ENCODE measurements around the gene UFC1. TPM values are rescaled to one million over a fixed set of nuclear protein-coding genes. Genes with fewer than 3 reads are reported as not detected.

UFC1 gene
- polyA plus RNA-seq, 4 donors: 137 to 193 (median 167) TPM

DNA sequence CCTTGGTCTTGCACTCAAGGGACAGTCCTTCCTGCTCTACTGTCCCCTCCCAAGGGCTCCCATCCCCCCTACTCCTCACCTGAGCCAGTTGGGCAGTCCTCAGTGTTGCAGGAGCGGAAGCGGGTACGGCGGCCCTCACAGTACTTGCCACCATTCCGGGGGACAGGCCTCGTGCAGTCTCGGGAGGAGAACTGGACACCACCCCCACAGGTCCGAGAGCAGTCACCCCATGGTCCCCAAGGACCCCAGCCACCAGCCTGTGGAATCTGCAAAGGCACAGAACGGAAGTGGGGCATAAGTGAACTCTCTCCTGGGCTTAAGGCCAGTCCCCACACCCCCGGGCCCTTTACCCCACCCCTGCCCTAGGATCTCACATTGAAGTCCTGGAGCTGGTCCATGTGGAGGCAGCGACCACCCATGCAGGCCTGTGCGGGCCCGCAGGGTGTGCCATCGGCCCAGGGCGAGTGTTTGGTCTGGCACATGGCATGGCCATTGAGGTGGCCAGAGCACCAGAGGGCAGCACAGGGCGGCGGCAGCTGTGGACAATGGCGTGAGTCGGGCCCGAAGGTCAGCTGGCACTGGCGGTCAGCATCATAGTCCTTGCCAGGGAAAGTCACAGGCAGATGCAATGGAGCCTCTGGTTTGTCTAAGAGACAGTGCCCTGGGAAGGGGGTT lies 39.9 kb downstream of the UFC1 start:
- H3K9me3 ChIP-seq (ENCODE audit: control insufficient read depth in 2 of 2, insufficient read depth in 1 of 2, low read depth in 1 of 2, low read length in 1 of 2): no peaks in the 10 kb centered on the region
- H3K4me1 ChIP-seq (ENCODE audit: control insufficient read depth in 3 of 3, insufficient read depth in 2 of 3, low read depth in 1 of 3, low read length in 2 of 3): peaks cover 0 to 6% (median 3%) of the 10 kb centered on the region in 3 donors
- no peak overlapping the region for H3K4me3 ChIP-seq (ENCODE audit: low read depth in 1 of 3, low read length in 3 of 3)
- peaks cover 0 to 4% (median 0%) of the 10 kb centered on the region in 3 donors for H3K27me3 ChIP-seq (ENCODE audit: control insufficient read depth in 3 of 3, insufficient read depth in 3 of 3, low read length in 3 of 3)
- H3K36me3 ChIP-seq (ENCODE audit: control insufficient read depth in 3 of 3, insufficient read depth in 2 of 3, low read depth in 1 of 3, low read length in 3 of 3): peaks cover 0 to 13% (median 0%) of the 10 kb centered on the region in 3 donors
- 79 to 92% (median 81%) methylated on average over 19 to 21 of the region's 21 CpGs for WGBS, 3 donors
- DNase-seq: no peak
- H3K27ac ChIP-seq (ENCODE audit: low read depth in 1 of 3, low read length in 2 of 3): no peak overlapping the region
- FAIRE-seq: no peak

DNA sequence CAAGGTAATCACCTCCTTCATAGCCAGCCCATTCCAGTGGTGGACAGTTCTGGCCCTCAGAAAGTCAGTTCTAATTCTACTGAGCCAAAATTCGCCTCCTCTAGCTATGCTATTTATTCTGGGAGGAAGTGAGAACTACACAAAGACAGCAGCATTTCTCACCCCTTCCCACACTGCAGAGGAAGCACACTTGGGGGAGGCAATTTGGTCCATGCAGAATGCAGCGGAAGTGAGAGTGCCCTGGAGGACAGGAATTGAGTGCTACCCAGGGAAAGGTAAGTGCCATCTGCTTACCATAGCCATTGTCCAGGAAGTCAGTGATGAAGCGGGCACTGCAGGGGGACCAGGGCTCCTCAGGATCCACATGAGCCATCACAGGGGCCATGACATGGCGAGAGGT lies 41.4 kb downstream of the UFC1 start:
- no peaks in the 10 kb centered on the region for H3K9me3 ChIP-seq (ENCODE audit: control insufficient read depth in 2 of 2, insufficient read depth in 1 of 2, low read depth in 1 of 2, low read length in 1 of 2)
- peak overlapping the region in 1 of 3 donors; percentile 29 for H3K27ac ChIP-seq (ENCODE audit: low read depth in 1 of 3, low read length in 2 of 3)
- DNase-seq: no peak
- H3K36me3 ChIP-seq (ENCODE audit: control insufficient read depth in 3 of 3, insufficient read depth in 2 of 3, low read depth in 1 of 3, low read length in 3 of 3): peaks cover 0 to 13% (median 0%) of the 10 kb centered on the region in 3 donors
- no peak overlapping the region for H3K4me3 ChIP-seq (ENCODE audit: low read depth in 1 of 3, low read length in 3 of 3)
- no peak for FAIRE-seq
- peaks cover 0 to 16% (median 3%) of the 10 kb centered on the region in 3 donors for H3K4me1 ChIP-seq (ENCODE audit: control insufficient read depth in 3 of 3, insufficient read depth in 2 of 3, low read depth in 1 of 3, low read length in 2 of 3)
- 79 to 81% (median 80%) methylated on average over 4 of the region's 4 CpGs for WGBS, 3 donors
- peaks cover 0 to 4% (median 0%) of the 10 kb centered on the region in 3 donors for H3K27me3 ChIP-seq (ENCODE audit: control insufficient read depth in 3 of 3, insufficient read depth in 3 of 3, low read length in 3 of 3)

DNA sequence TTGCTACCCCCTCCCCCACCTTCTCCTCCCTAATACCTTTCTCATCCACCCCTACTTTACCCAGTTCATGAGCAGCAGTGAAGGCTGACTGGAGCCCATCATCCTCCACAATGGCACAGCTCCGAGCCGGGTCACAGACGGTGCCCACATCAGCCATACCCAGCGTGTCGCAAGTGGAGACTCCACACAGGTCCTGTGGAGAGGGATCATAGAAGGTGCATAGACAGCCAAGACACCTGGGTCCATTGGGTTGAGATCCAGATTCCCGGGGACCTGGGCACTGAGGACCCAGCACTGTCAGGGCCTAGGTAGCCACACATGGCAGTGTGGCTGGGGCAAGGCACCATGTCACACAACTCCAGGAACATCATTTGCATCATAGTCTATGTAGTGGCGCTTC lies 42.3 kb downstream of the UFC1 start:
- H3K27me3 ChIP-seq (ENCODE audit: control insufficient read depth in 3 of 3, insufficient read depth in 3 of 3, low read length in 3 of 3): peaks cover 0 to 3% (median 0%) of the 10 kb centered on the region in 3 donors
- H3K4me3 ChIP-seq (ENCODE audit: low read depth in 1 of 3, low read length in 3 of 3): no peak overlapping the region
- H3K36me3 ChIP-seq (ENCODE audit: control insufficient read depth in 3 of 3, insufficient read depth in 2 of 3, low read depth in 1 of 3, low read length in 3 of 3): peaks cover 0 to 10% (median 0%) of the 10 kb centered on the region in 3 donors
- WGBS, 3 donors: 93 to 97% (median 95%) methylated on average over 7 of the region's 7 CpGs
- DNase-seq (no peak), FAIRE-seq (no peak)
- no peaks in the 10 kb centered on the region for H3K9me3 ChIP-seq (ENCODE audit: control insufficient read depth in 2 of 2, insufficient read depth in 1 of 2, low read depth in 1 of 2, low read length in 1 of 2)
- H3K4me1 ChIP-seq (ENCODE audit: control insufficient read depth in 3 of 3, insufficient read depth in 2 of 3, low read depth in 1 of 3, low read length in 2 of 3): peaks cover 0 to 25% (median 3%) of the 10 kb centered on the region in 3 donors
- peak overlapping the region in 2 of 3 donors; percentile 66 to 98 for H3K27ac ChIP-seq (ENCODE audit: low read depth in 1 of 3, low read length in 2 of 3)

DNA sequence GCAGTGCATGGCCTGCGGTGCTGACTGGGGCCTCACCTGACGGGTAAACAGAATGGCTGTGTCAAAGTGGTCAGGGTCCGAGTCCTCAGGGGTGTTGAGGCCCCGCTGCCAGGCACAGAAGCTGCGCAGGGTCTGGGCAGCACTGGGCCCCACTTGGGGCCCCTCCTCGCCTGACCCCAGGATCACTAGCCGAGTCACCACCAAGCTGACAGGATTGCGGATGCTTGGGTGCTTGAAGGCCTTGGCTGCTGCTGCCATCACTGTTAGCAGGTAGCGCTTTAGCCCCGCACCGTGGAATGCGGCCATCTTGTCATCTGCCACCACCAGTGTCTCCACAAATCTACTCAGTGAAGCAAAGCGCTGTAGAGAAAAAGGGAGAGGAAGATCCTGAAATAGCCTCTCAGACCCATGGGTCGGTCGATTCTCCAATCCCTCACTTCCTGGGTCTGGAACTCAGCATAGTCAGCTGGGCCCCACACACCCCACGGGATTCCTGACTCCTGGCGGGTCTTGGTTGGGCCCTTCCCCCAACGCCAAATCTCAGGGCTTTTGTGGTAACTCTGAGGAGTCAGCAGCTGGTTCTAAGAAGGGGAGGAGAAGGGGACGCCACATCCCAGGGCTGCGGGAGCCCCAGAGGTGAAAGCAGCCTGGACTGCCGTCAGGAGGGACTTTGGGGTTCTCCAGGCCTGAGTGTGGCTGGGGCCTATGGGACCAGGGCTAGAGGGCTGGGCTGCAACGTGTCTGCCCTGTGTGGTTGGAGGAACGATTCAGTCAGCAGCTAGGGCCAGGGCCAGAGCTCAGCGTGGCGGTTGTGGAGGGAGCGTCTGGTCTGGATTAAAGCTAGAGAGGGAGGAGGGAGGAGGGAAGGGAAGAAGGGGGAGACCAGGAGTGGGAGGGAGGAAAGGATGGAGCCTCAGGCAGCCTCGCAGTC lies 43.0 kb downstream of the UFC1 start:
- peak in 1 of 2 donors; percentile 28 for DNase-seq
- Histone ChIP-seq H3K4me3 (ENCODE audit: low read depth in 1 of 3, low read length in 3 of 3) (peak overlapping the region in 1 of 3 donors; percentile 28), H3K36me3 (ENCODE audit: control insufficient read depth in 3 of 3, insufficient read depth in 2 of 3, low read depth in 1 of 3, low read length in 3 of 3) (peaks cover 0 to 5% (median 0%) of the 10 kb centered on the region in 3 donors), H3K9me3 (ENCODE audit: control insufficient read depth in 2 of 2, insufficient read depth in 1 of 2, low read depth in 1 of 2, low read length in 1 of 2) (no peaks in the 10 kb centered on the region), H3K27ac (ENCODE audit: low read depth in 1 of 3, low read length in 2 of 3) (peak overlapping the region in 2 of 3 donors; percentile 66 to 98), H3K4me1 (ENCODE audit: control insufficient read depth in 3 of 3, insufficient read depth in 2 of 3, low read depth in 1 of 3, low read length in 2 of 3) (peaks cover 0 to 32% (median 7%) of the 10 kb centered on the region in 3 donors), H3K27me3 (ENCODE audit: control insufficient read depth in 3 of 3, insufficient read depth in 3 of 3, low read length in 3 of 3) (no peaks in the 10 kb centered on the region)
- no peak for FAIRE-seq
- 70 to 90% (median 86%) methylated on average over 27 of the region's 27 CpGs for WGBS, 3 donors

DNA sequence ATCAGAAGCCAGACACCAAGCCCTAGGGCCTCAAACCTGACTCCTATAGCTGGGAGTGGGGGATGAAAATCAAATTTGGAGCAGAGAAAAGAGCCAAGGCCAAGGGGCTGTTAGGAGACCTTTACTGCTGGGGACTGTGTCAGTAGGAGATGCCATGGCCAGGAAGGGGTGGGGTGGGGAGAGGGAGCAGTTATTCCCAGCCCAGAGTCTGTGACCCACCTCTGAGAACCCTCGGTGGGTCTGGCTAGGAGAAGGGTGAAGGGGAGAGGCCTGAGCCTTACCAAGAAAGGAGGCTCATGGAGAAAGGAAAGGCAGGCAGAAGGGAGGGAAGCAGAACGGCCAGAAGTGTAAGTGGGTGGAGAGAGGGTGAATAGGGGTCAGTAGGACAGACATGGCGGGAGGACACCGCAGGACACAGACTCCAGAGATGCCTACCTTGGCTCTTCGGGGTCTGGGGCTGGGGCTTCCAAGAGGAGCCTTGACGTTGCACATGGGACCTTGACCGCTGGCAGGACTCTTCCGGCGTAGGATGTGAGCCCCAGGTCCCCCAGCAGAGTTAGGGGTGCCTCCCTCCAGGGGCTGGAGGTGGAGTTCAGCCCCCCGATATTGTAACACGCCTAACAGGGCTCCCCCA lies 43.9 kb downstream of the UFC1 start:
- H3K9me3 ChIP-seq (ENCODE audit: control insufficient read depth in 2 of 2, insufficient read depth in 1 of 2, low read depth in 1 of 2, low read length in 1 of 2): no peaks in the 10 kb centered on the region
- peaks cover 0 to 2% (median 0%) of the 10 kb centered on the region in 3 donors for H3K36me3 ChIP-seq (ENCODE audit: control insufficient read depth in 3 of 3, insufficient read depth in 2 of 3, low read depth in 1 of 3, low read length in 3 of 3)
- peak overlapping the region in 2 of 3 donors; percentile 66 to 98 for H3K27ac ChIP-seq (ENCODE audit: low read depth in 1 of 3, low read length in 2 of 3)
- DNase-seq (no peak), FAIRE-seq (no peak)
- WGBS, 3 donors: 57 to 84% (median 70%) methylated on average over 11 of the region's 11 CpGs
- peaks cover 0 to 34% (median 7%) of the 10 kb centered on the region in 3 donors for H3K4me1 ChIP-seq (ENCODE audit: control insufficient read depth in 3 of 3, insufficient read depth in 2 of 3, low read depth in 1 of 3, low read length in 2 of 3)
- H3K4me3 ChIP-seq (ENCODE audit: low read depth in 1 of 3, low read length in 3 of 3): peak overlapping the region in 2 of 3 donors; percentile 7 to 28
- no peaks in the 10 kb centered on the region for H3K27me3 ChIP-seq (ENCODE audit: control insufficient read depth in 3 of 3, insufficient read depth in 3 of 3, low read length in 3 of 3)

DNA sequence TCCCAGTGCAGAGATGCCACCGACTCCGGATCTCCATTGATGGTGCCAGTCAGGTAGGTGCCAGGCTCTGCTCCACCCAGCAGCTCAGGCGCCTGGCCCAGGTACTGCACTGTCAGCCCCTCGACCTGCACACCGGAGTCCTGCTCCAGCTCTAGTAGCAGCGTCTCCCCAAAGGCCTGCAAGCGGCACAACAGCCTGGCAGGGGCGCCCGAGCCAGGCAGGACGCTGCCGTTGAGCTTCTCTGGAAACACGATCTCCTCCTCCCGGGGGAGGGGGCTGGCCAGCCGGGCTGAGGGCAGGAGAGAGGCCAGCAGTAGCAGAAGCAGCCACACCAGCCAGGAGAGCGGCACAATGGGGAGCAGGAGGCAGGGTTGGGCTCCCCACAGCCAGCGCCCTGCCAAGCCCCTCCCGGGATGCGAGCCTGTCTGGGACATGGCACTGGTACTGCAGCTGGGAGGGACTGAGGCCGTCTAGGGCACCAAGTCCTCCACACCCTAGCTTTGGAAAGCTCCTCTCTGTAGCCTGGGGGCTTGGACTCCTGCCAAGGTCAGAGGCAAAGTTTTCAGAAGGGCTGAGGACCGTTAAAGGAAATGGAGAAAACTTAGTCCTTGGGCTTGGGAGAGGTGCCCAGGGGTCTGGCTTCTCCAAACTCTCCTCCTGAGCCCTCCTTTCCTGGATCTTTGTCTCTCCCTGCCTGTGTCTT lies 44.6 kb downstream of the UFC1 start:
- H3K4me1 ChIP-seq (ENCODE audit: control insufficient read depth in 3 of 3, insufficient read depth in 2 of 3, low read depth in 1 of 3, low read length in 2 of 3): peaks cover 0 to 37% (median 10%) of the 10 kb centered on the region in 3 donors
- H3K36me3 ChIP-seq (ENCODE audit: control insufficient read depth in 3 of 3, insufficient read depth in 2 of 3, low read depth in 1 of 3, low read length in 3 of 3): peaks cover 0 to 4% (median 0%) of the 10 kb centered on the region in 3 donors
- no peak for FAIRE-seq
- H3K4me3 ChIP-seq (ENCODE audit: low read depth in 1 of 3, low read length in 3 of 3): peak overlapping the region in 2 of 3 donors; percentile 7 to 28
- no peaks in the 10 kb centered on the region for H3K27me3 ChIP-seq (ENCODE audit: control insufficient read depth in 3 of 3, insufficient read depth in 3 of 3, low read length in 3 of 3)
- H3K27ac ChIP-seq (ENCODE audit: low read depth in 1 of 3, low read length in 2 of 3): peak overlapping the region in 2 of 3 donors; percentile 38 to 98
- 22 to 45% (median 37%) methylated on average over 20 of the region's 20 CpGs for WGBS, 3 donors
- H3K9me3 ChIP-seq (ENCODE audit: control insufficient read depth in 2 of 2, insufficient read depth in 1 of 2, low read depth in 1 of 2, low read length in 1 of 2): no peaks in the 10 kb centered on the region
- no peak for DNase-seq

DNA sequence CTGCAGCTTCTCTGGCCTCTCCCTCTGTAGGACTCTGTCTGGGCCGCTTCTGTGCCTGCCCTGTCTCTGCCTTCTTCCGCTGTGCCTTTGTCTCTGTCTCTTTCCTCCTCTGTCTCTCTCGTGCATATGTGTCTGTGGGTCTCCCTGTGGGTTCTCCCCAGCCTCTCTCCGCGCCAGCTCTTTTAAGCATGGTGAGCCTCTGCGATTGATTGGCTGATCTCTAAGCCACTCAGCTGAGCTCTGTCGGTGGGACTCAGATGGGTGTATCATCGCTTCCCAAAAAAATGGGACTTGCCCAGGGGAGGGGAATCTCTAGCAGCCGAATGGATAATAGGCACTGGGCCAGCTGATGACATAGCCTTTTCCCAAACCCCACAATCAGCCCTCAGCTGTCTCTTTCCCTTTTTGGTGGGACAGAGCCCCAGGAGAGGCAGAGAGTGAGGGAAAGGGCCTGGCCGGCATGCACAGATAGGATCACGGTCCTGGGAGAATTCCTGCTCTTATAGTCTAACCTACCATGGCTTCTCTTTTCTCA lies 45.2 kb downstream of the UFC1 start, which contains the start of gene ADAMTS4:
ADAMTS4 (minus strand) TSS at position 158 of the 535 bp plus-strand sequence. CDS start 427 bp downstream, outside the sequence.
- H3K36me3 ChIP-seq (ENCODE audit: control insufficient read depth in 3 of 3, insufficient read depth in 2 of 3, low read depth in 1 of 3, low read length in 3 of 3): peaks cover 0 to 9% (median 0%) of the 10 kb centered on the region in 3 donors
- peak within 1 kb of the TSS in 2 of 3 donors; percentile 94 to 98 for H3K27ac ChIP-seq (ENCODE audit: low read depth in 1 of 3, low read length in 2 of 3)
- H3K4me3 ChIP-seq (ENCODE audit: low read depth in 1 of 3, low read length in 3 of 3): peak within 1 kb of the TSS in 2 of 3 donors; percentile 7 to 28
- WGBS, 3 donors: 53 to 75% (median 71%) methylated on average over 11 of the region's 11 CpGs
- no peaks in the 10 kb centered on the region for H3K27me3 ChIP-seq (ENCODE audit: control insufficient read depth in 3 of 3, insufficient read depth in 3 of 3, low read length in 3 of 3)
- FAIRE-seq (no peak), DNase-seq (peak in 1 of 2 donors; percentile 46)
- peaks cover 0 to 42% (median 12%) of the 10 kb centered on the region in 3 donors for H3K4me1 ChIP-seq (ENCODE audit: control insufficient read depth in 3 of 3, insufficient read depth in 2 of 3, low read depth in 1 of 3, low read length in 2 of 3)
- H3K9me3 ChIP-seq (ENCODE audit: control insufficient read depth in 2 of 2, insufficient read depth in 1 of 2, low read depth in 1 of 2, low read length in 1 of 2): no peaks in the 10 kb centered on the region

Measured in small intestine (tissue), 7 donors.